Mucosa of descending colon (tissue), 3 donors: ENCODE results near the gene CADM1. TPM values are rescaled to one million over a fixed set of nuclear protein-coding genes. Genes with fewer than 3 reads are reported as not detected.

Experiments
- ATAC-seq: fragments of 200-7000 bp; cut with Tn5 transposase; one replicate; pipeline ENCODE4 v1.9.1; 2020; ENCODE audit warnings: mild to moderate bottlenecking, moderate library complexity
- DNase-seq, 3 donors: peaks; one replicate each; pipeline ENCODE4 v3.0.0-alpha.2; 2020
- H3K36me3 ChIP-seq: fragments of 200-600 bp; one replicate; pipeline ENCODE4 v1.8.0; 2021; ENCODE audit warnings: low read depth, mild to moderate bottlenecking
- H3K4me1 ChIP-seq: fragments of 200-600 bp; one replicate; pipeline ENCODE4 v1.8.0; 2021; ENCODE audit warnings: low read depth, mild to moderate bottlenecking
- H3K4me3 ChIP-seq: fragments of 200-600 bp; one replicate; pipeline ENCODE4 v1.8.0; 2021; ENCODE audit warnings: mild to moderate bottlenecking
- H3K9me3 ChIP-seq: fragments of 200-600 bp; one replicate; pipeline ENCODE4 v1.8.0; 2021; ENCODE audit warnings: mild to moderate bottlenecking
- CTCF ChIP-seq: fragments of 200-600 bp; IDR thresholded peaks from one replicate; pipeline ENCODE4 v1.8.0; 2022; ENCODE audit warnings: antibody characterized with exemption, mild to moderate bottlenecking
- intact Hi-C, 2 donors: fragments of 100-400 bp; cut with DNase I in 1 of 2; cut with micrococcal nuclease in 1 of 2; formaldehyde crosslinking; loops; one replicate each; pipeline versions ENCODE4 v1.11.0 to v1.11.1; 2022; cut with DNase I, micrococcal nuclease
- total RNA-seq, 3 donors: library from RNA; stranded (reverse); fragmentation: NEBNext Ultra II Directional in 2 of 3; extraction: Animal tissue kit (Norgen Biotek cat#: 25700) in 2 of 3; gene quantifications; one replicate each; pipeline versions ENCODE4 v1.2.1 to v1.2.4, GENCODE V29; 2021 to 2023
- donor health status: DM: no; HTN: no; CAD: no; lungs with moderate emphysema.
- donor health status: DM: no; HTN: no; CAD: no.
- donor health status: DM: no; HTN: yes; CAD: no.

The CADM1 gene
- total RNA-seq, 3 donors from 2014 or later = 4.3 to 20.2 (median 7.2) TPM

- DNase-seq (no peak), ATAC-seq (no peak)
- no peak overlapping the region for H3K4me3 ChIP-seq
- no peaks in the 10 kb centered on the region for H3K36me3 ChIP-seq
- no peaks in the 10 kb centered on the region for H3K4me1 ChIP-seq
- H3K9me3 ChIP-seq = no peaks in the 10 kb centered on the region
- TF ChIP-seq CTCF = no peak
- intact Hi-C loops = no loop called here
Measured at GRCh38 chr11:115535781-115536180, 31.6 kb upstream of the CADM1 start.

GRCh38 chr11:115530752-115531151 is 26.5 kb upstream of the CADM1 start:
- peaks cover 9% of the 10 kb centered on the region for H3K4me1 ChIP-seq
- H3K36me3 ChIP-seq = no peaks in the 10 kb centered on the region
- no peak for ATAC-seq
- no peaks in the 10 kb centered on the region for H3K9me3 ChIP-seq
- no peak overlapping the region for H3K4me3 ChIP-seq
- intact Hi-C loops = no loop called here
- DNase-seq = no peak
- TF ChIP-seq CTCF = no peak

- TF ChIP-seq CTCF = no peak
- no peaks in the 10 kb centered on the region for H3K36me3 ChIP-seq
- peak; percentile 20 for ATAC-seq
- DNase-seq = no peak
- H3K9me3 ChIP-seq = no peaks in the 10 kb centered on the region
- intact Hi-C loops = no loop called here
- peaks cover 9% of the 10 kb centered on the region for H3K4me1 ChIP-seq
- H3K4me3 ChIP-seq = no peak overlapping the region
Measured at GRCh38 chr11:115528225-115528624, 24.0 kb upstream of the CADM1 start.

GRCh38 chr11:115527534-115528125 is 23.4 kb upstream of the CADM1 start:
- DNase-seq (peak in 1 of 3 donors; percentile 39), ATAC-seq (peak; percentile 94)

GRCh38 chr11:115525531-115526006 is 21.4 kb upstream of the CADM1 start:
- Histone ChIP-seq H3K36me3 (no peaks in the 10 kb centered on the region), H3K4me1 (peaks cover 9% of the 10 kb centered on the region), H3K4me3 (no peak overlapping the region), H3K9me3 (no peaks in the 10 kb centered on the region)
- no peak for DNase-seq
- intact Hi-C loops = no loop called here
- no peak for ATAC-seq
- TF ChIP-seq CTCF = no peak

More at GRCh38 chr11:115527534-115528125, 23.4 kb upstream of the CADM1 start:
- Histone ChIP-seq H3K4me3 (no peak overlapping the region), H3K36me3 (no peaks in the 10 kb centered on the region), H3K4me1 (peaks cover 9% of the 10 kb centered on the region), H3K9me3 (no peaks in the 10 kb centered on the region)
- intact Hi-C loops = no loop called here
- no peak for TF ChIP-seq CTCF

- TF ChIP-seq CTCF = no peak
- no peak overlapping the region for H3K4me3 ChIP-seq
- peaks cover 9% of the 10 kb centered on the region for H3K4me1 ChIP-seq
- DNase-seq (no peak), ATAC-seq (no peak)
- intact Hi-C loops = no loop called here
- H3K36me3 ChIP-seq = no peaks in the 10 kb centered on the region
- H3K9me3 ChIP-seq = no peaks in the 10 kb centered on the region
Measured at GRCh38 chr11:115524572-115524971, 20.4 kb upstream of the CADM1 start.
